AG09309 (cell line): ENCODE results near the gene CCT7.

Source experiments
- DNase-seq: peaks from one replicate; pipeline ENCODE4 v3.0.0-alpha.2; 2010; ENCODE audit warnings: low read depth
- H3K4me3 ChIP-seq: 2 replicates; pipeline ENCODE4 v1.5.1; 2011; ENCODE audit warnings: mild to moderate bottlenecking, low read depth, low read length, moderate library complexity; ENCODE audit not compliant: control insufficient read depth
- CTCF ChIP-seq: IDR thresholded peaks from 2 replicates; pipeline ENCODE4 v1.5.1; 2011; ENCODE audit warnings: mild to moderate bottlenecking, low read depth, low read length, inconsistent platforms; ENCODE audit not compliant: insufficient read depth, control insufficient read depth; ENCODE audit errors: missing control alignments

CCT7 gene

GRCh38 chr2:73268366-73268829 lies 34.3 kb downstream of the CCT7 start:
- TF ChIP-seq CTCF = no peak
- DNase-seq = no peak
- H3K4me3 ChIP-seq = no peak overlapping the region

- no peak for TF ChIP-seq CTCF
- H3K4me3 ChIP-seq = no peak overlapping the region
- DNase-seq = no peak
Observed at GRCh38 chr2:73268830-73269685, 35.0 kb downstream of the CCT7 start.

- DNase-seq = no peak
Observed at GRCh38 chr2:73269686-73270465, 35.8 kb downstream of the CCT7 start.

GRCh38 chr2:73272270-73272669 lies 38.2 kb downstream of the CCT7 start:
- no peak for DNase-seq
- TF ChIP-seq CTCF = no peak

More at GRCh38 chr2:73269686-73270465, 35.8 kb downstream of the CCT7 start:
- H3K4me3 ChIP-seq = no peak overlapping the region
- no peak for TF ChIP-seq CTCF

GRCh38 chr2:73279852-73280251 lies 45.7 kb downstream of the CCT7 start:
- no peak for DNase-seq
- no peak for TF ChIP-seq CTCF
- no peak overlapping the region for H3K4me3 ChIP-seq

More at GRCh38 chr2:73272270-73272669, 38.2 kb downstream of the CCT7 start:
- H3K4me3 ChIP-seq = no peak overlapping the region

- no peak overlapping the region for H3K4me3 ChIP-seq
Observed at GRCh38 chr2:73281244-73281643, 47.1 kb downstream of the CCT7 start.

More at GRCh38 chr2:73281244-73281643, 47.1 kb downstream of the CCT7 start:
- DNase-seq = no peak
- no peak for TF ChIP-seq CTCF
